Activated B cell treated with CpG ODN at 0.5 μM for 24 hours (primary cell): ENCODE results near the gene RAP1GAP2. TPM values are rescaled to one million over a fixed set of nuclear protein-coding genes. Genes with fewer than 3 reads are reported as not detected.

ENCODE experiments used
- ATAC-seq: fragments of 200-7000 bp; cut with Tn5 transposase; one replicate; pipeline ENCODE4 v1.10.0; 2021; ENCODE audit warnings: low read depth, mild to moderate bottlenecking, moderate library complexity
- CTCF ChIA-PET: fragments of 350-600 bp; sonication (Branson Sonifier 250); formaldehyde crosslinking; loops from one replicate; lab custom pipeline; 2021; ENCODE audit warnings: antibody characterized with exemption; lab: Charles Lee
- POLR2A ChIA-PET: fragments of 350-600 bp; sonication (Branson Sonifier 250); formaldehyde crosslinking; loops from one replicate; lab custom pipeline; 2021; ENCODE audit warnings: antibody characterized with exemption; lab: Charles Lee
- DNase-seq: peaks from one replicate; pipeline ENCODE4 v3.0.0; 2022
- H3K27ac Mint-ChIP-seq: one replicate; pipeline ENCODE4 v1.8.0; 2020; ENCODE audit warnings: mixed read lengths
- H3K27me3 Mint-ChIP-seq: one replicate; pipeline ENCODE4 v1.8.0; 2021; ENCODE audit warnings: mixed read lengths
- H3K36me3 Mint-ChIP-seq: one replicate; pipeline ENCODE4 v1.8.0; 2021; ENCODE audit warnings: low read depth, mixed read lengths
- H3K4me1 Mint-ChIP-seq: one replicate; pipeline ENCODE4 v1.8.0; 2021; ENCODE audit warnings: mixed read lengths
- H3K4me3 Mint-ChIP-seq: one replicate; pipeline ENCODE4 v1.8.0; 2020; ENCODE audit warnings: mild to moderate bottlenecking, mixed read lengths
- H3K9me3 Mint-ChIP-seq: one replicate; pipeline ENCODE4 v1.8.0; 2020; ENCODE audit warnings: mixed read lengths
- intact Hi-C: fragments of 100-400 bp; cut with micrococcal nuclease; formaldehyde crosslinking; loops from one replicate; pipeline ENCODE4 v1.15.1; 2024
- total RNA-seq: library from RNA; stranded (reverse); gene quantifications from 2 replicates; pipeline ENCODE4 v1.2.3, GENCODE V29; 2022
- TF ChIP-seq, protein P1 (sequence below): fragments of 200-600 bp; IDR thresholded peaks from one replicate; pipeline ENCODE4 v1.8.0; 2022; ENCODE audit warnings: antibody characterized with exemption, mild to moderate bottlenecking

Gene RAP1GAP2
- total RNA-seq, 1 donor from 2014 or later = 2.6 TPM

DNA sequence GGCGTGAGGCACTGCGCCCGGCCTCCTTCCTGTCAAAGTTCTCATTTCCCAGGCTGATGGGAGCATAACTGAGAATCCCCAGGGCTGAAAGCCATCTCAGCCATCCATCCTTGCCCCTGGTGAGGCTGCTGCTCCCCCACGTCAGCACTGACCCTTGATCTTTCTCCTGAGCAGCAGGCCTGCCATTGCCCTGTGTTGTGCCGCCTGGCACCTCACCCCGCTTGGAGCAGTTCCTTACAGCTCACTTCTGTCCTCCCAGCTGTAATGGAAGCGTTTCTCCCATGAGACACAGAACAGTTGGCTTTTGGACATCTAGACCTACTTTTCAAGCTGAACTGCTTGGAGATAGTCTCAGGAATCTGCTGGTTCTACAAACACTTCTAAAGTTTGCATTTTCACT lies 215.7 kb downstream of the RAP1GAP2 start:
- POLR2A ChIA-PET = interaction anchor here (0.6 to 1.4 kb wide), 4 partner anchors 183 to 226 kb away, joined by 3 to 4 read pairs (median 4); no protein-coding TSS in a partner anchor
- Mint-ChIP-seq H3K36me3 (peaks cover 49% of the 10 kb centered on the region), H3K27ac (no peak overlapping the region), H3K4me3 (no peak overlapping the region), H3K4me1 (no peaks in the 10 kb centered on the region), H3K9me3 (no peaks in the 10 kb centered on the region), H3K27me3 (no peaks in the 10 kb centered on the region)
- DNase-seq (no peak), ATAC-seq (no peak)
- CTCF ChIA-PET = interaction anchor here (0.6 to 6.1 kb wide), 12 partner anchors 7 to 629 kb away, joined by 3 to 85 read pairs (median 6); no protein-coding TSS in a partner anchor
- TF ChIP-seq, protein P1, sequence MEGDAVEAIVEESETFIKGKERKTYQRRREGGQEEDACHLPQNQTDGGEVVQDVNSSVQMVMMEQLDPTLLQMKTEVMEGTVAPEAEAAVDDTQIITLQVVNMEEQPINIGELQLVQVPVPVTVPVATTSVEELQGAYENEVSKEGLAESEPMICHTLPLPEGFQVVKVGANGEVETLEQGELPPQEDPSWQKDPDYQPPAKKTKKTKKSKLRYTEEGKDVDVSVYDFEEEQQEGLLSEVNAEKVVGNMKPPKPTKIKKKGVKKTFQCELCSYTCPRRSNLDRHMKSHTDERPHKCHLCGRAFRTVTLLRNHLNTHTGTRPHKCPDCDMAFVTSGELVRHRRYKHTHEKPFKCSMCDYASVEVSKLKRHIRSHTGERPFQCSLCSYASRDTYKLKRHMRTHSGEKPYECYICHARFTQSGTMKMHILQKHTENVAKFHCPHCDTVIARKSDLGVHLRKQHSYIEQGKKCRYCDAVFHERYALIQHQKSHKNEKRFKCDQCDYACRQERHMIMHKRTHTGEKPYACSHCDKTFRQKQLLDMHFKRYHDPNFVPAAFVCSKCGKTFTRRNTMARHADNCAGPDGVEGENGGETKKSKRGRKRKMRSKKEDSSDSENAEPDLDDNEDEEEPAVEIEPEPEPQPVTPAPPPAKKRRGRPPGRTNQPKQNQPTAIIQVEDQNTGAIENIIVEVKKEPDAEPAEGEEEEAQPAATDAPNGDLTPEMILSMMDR = no peak
- intact Hi-C loops = loop anchor here (2.0 kb wide), 1 partner anchor 629 kb away; no protein-coding TSS in a partner anchor

DNA sequence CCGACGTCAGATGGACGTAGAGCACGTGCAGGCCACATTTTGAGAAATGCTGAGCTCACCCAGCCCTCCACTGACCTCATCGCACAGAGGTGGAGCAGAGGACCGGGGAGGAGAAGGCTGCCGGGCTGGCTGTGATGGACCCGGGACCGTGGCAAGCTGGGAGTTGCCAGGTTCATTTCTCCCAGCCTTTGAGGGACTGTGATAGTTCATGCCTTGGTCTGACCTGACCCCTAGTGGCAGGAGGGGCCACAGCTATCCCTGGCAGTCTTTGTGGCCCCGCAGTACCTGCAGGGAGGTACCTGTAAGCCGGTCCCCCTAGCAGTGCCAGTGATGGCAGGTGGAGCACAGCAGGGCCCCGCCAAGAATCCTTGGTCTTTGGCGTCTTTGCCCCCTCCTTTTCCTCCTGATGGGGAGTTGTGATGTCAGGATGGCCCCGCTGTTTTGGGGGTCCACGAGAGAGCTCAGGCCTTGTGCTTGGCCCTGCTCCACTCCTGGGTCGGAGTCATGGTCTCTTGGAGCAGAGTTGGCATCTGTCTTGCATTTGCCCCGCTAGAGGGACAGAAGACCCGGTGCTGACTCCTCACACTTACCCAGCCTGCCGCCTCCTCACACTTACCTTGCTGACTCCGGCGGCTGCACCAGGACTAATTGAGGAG lies 216.8 kb downstream of the RAP1GAP2 start:
- Mint-ChIP-seq H3K27ac (no peak overlapping the region), H3K36me3 (peaks cover 43% of the 10 kb centered on the region), H3K9me3 (no peaks in the 10 kb centered on the region), H3K4me1 (no peaks in the 10 kb centered on the region), H3K4me3 (no peak overlapping the region), H3K27me3 (no peaks in the 10 kb centered on the region)
- intact Hi-C loops = loop anchor here (1.0 to 2.0 kb wide), 6 partner anchors 83 to 630 kb away; no protein-coding TSS in a partner anchor
- ChIA-PET CTCF (interaction anchor here (0.5 to 6.1 kb wide), 31 partner anchors 9 to 631 kb away, joined by 3 to 85 read pairs (median 5); partner anchors contain the start of genes CTNS and SHPK), POLR2A (interaction anchor here (0.6 to 1.9 kb wide), 8 partner anchors 10 to 1328 kb away, joined by 3 to 19 read pairs (median 4); no protein-coding TSS in a partner anchor)
- ATAC-seq = peak; percentile 98
- peak; percentile 58 for DNase-seq
- TF ChIP-seq, protein P1 = peak; percentile 87

DNA sequence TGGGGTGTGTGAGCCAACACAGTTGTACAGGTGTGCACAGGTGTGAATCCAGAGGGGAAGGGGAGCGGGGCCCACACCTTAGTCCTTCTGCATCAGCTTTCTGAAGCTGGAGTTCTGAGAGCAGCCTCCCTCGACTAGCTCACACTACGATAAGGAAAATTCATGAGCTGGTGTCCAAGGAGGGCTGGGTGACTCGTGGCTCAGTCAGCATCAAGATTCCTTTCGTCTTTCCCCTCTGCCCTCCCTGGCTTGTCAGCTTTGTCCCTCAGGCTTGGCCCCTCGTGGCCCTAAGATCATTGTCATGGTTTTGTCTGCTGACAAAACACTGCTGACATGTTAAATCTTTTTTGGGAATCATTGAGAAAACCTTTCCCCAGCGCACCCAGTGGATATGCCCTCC lies 219.7 kb downstream of the RAP1GAP2 start:
- Mint-ChIP-seq H3K27ac (no peak overlapping the region), H3K4me1 (no peaks in the 10 kb centered on the region), H3K4me3 (no peak overlapping the region), H3K27me3 (no peaks in the 10 kb centered on the region), H3K9me3 (no peaks in the 10 kb centered on the region), H3K36me3 (peaks cover 41% of the 10 kb centered on the region)
- TF ChIP-seq, protein P1 = no peak
- DNase-seq (no peak), ATAC-seq (no peak)
- ChIA-PET POLR2A (interaction anchor here (0.6 kb wide), 1 partner anchor 44 kb away, joined by 9 read pairs; no protein-coding TSS in a partner anchor), CTCF (interaction anchor here (0.8 to 6.1 kb wide), 3 partner anchors 86 to 634 kb away, joined by 3 to 66 read pairs (median 4); no protein-coding TSS in a partner anchor)
- intact Hi-C loops = no loop called here

DNA sequence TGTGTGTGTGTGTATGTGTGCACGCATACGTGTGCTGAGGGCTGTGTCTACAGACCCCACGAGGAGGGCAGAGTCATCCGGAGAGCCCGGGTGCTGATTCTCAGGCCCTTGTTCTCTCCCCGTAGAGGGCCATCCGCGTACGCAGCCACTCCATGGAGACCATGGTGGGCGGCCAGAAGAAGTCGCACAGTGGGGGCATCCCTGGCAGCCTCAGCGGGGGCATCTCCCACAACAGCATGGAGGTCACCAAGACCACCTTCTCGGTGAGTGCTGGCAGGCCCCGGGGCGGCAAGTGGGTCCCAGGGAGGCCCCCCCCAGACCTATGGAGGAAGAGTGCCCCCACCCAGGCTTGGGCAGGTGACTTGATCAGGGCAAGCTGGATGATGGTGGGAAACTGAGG lies 221.7 kb downstream of the RAP1GAP2 start:
- peaks cover 56% of the 10 kb centered on the region for H3K36me3 Mint-ChIP-seq

More for the DNA sequence above, 221.7 kb downstream of the RAP1GAP2 start:
- ATAC-seq = no peak
- intact Hi-C loops = no loop called here
- DNase-seq = no peak
- Mint-ChIP-seq H3K27me3 (no peaks in the 10 kb centered on the region), H3K27ac (no peak overlapping the region), H3K4me1 (no peaks in the 10 kb centered on the region), H3K9me3 (peaks cover 9% of the 10 kb centered on the region), H3K4me3 (no peak overlapping the region)
- ChIA-PET POLR2A (no interaction called here), CTCF (interaction anchor here (1.5 kb wide), 1 partner anchor 232 kb away, joined by 4 read pairs; no protein-coding TSS in a partner anchor)
- TF ChIP-seq, protein P1 = no peak
